ENCODE data around the gene GTF3A.

DNA sequence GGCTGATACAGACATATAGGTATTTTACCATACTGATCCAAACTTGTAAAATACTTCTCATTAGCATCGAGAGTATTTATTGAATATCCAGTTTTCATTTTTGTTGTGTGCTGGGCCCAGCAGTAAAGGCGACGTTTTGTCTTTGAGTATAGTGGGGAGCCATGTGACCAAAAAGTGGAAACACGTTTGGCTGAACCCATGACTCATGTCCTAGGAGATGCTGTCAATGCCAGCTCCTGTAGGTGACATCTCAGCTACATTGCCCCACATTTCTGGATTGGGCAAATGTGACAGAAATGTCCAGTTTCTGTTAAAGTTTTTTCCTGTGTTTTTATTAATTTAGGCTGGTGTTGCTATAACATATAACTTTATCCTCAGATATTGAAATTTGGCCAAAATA lies 26.1 kb upstream of the GTF3A start:
- TF ChIP-seq POLR2AphosphoS5 (IDR thresholded peaks at IDR 0.05; ENCODE audit: insufficient read depth, low read depth, low read length) (no peak), POLR2A (IDR thresholded peaks at IDR 0.05; ENCODE audit: low read depth, low read length) (no peak)
- TF ChIP-seq, protein P1, sequence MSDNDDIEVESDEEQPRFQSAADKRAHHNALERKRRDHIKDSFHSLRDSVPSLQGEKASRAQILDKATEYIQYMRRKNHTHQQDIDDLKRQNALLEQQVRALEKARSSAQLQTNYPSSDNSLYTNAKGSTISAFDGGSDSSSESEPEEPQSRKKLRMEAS (IDR thresholded peaks at IDR 0.05; ENCODE audit: insufficient read depth, insufficient read length), result no peak
